ENCODE results near the gene PAPSS1. TPM values are rescaled to one million over a fixed set of nuclear protein-coding genes. Genes with fewer than 3 reads are reported as not detected.

PAPSS1 gene
- total RNA-seq, 4 donors from 2014 or later: 30.8 to 54.1 (median 36.0) TPM

- intact Hi-C loops (cut with DNase I): no loop called here
- no peak overlapping the region for H3K4me3 ChIP-seq
- H3K36me3 ChIP-seq: no peaks in the 10 kb centered on the region
- no peak overlapping the region for H3K27ac ChIP-seq
- DNase-seq: no peak
- H3K27me3 ChIP-seq: no peaks in the 10 kb centered on the region
- 24 to 25% methylated on average over 2 of the region's 2 CpGs for WGBS, 2 donors
- H3K9me3 ChIP-seq: no peaks in the 10 kb centered on the region
- TF ChIP-seq POLR2A (IDR thresholded peaks at IDR 0.05): no peak
- TF ChIP-seq, protein P1, sequence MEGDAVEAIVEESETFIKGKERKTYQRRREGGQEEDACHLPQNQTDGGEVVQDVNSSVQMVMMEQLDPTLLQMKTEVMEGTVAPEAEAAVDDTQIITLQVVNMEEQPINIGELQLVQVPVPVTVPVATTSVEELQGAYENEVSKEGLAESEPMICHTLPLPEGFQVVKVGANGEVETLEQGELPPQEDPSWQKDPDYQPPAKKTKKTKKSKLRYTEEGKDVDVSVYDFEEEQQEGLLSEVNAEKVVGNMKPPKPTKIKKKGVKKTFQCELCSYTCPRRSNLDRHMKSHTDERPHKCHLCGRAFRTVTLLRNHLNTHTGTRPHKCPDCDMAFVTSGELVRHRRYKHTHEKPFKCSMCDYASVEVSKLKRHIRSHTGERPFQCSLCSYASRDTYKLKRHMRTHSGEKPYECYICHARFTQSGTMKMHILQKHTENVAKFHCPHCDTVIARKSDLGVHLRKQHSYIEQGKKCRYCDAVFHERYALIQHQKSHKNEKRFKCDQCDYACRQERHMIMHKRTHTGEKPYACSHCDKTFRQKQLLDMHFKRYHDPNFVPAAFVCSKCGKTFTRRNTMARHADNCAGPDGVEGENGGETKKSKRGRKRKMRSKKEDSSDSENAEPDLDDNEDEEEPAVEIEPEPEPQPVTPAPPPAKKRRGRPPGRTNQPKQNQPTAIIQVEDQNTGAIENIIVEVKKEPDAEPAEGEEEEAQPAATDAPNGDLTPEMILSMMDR (IDR thresholded peaks at IDR 0.05): no peak
- no peaks in the 10 kb centered on the region for H3K4me1 ChIP-seq
These were observed 119.6 kb downstream of the PAPSS1 start for GRCh38 chr4:107600436-107600835.

DNA sequence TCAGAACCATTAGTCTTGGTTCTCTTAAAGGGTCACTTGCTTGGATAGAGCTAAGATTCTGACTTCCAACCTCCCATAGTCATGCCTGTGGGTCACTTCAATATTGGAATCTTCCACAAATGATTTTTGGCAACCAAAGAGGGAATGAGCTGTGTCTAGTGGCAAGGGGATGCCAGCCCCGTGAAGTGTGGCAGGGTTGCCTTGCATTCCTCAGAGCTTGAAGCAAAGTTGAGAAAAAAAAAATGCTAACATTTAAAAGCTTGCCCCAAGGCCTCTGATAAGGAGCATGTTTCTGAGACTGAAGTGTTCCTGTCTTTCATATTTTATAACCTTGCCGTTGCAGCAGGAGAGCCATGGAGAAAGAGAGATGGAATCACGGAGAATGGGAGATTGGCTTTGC lies 120.2 kb downstream of the PAPSS1 start:
- no peaks in the 10 kb centered on the region for H3K27me3 ChIP-seq
- no peaks in the 10 kb centered on the region for H3K4me1 ChIP-seq
- H3K27ac ChIP-seq: no peak overlapping the region
- intact Hi-C loops (cut with DNase I): no loop called here
- no peak overlapping the region for H3K4me3 ChIP-seq
- no peaks in the 10 kb centered on the region for H3K9me3 ChIP-seq
- TF ChIP-seq, protein P1 (IDR thresholded peaks at IDR 0.05): no peak
- TF ChIP-seq POLR2A (IDR thresholded peaks at IDR 0.05): no peak
- WGBS, 2 donors: 62 to 63% methylated on average over 3 of the region's 3 CpGs
- DNase-seq: no peak
- no peaks in the 10 kb centered on the region for H3K36me3 ChIP-seq

DNA sequence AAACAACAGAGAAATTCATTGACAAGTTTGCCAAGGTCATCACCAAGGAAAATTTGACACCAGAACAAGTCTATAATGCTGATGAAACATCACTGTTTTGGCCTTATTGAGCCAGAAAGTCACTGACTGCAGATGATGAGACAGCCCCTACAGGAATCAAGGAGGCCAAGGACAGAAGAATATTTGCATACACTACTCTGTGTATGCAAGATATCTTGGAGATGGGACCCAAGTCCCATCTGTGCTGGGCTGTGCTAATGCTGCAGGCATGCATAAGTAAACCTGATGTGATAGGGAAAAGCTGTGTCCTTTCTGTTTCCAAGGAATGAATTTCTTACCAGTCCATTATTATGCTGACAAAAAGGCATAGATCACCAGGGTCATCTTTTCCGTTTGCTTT lies 126.8 kb downstream of the PAPSS1 start:
- WGBS, 2 donors: 50 to 83% methylated on average over 1 of the region's 1 CpG
- no peaks in the 10 kb centered on the region for H3K36me3 ChIP-seq
- DNase-seq: no peak
- TF ChIP-seq, protein P1 (IDR thresholded peaks at IDR 0.05): no peak
- TF ChIP-seq POLR2A (IDR thresholded peaks at IDR 0.05): no peak
- intact Hi-C loops (cut with DNase I): no loop called here
- peaks cover 0 to 26% (median 11%) of the 10 kb centered on the region in 3 donors for H3K9me3 ChIP-seq
- H3K27ac ChIP-seq: no peak overlapping the region
- H3K4me3 ChIP-seq: no peak overlapping the region
- H3K27me3 ChIP-seq: no peaks in the 10 kb centered on the region
- no peaks in the 10 kb centered on the region for H3K4me1 ChIP-seq

- peaks cover 0 to 26% (median 11%) of the 10 kb centered on the region in 3 donors for H3K9me3 ChIP-seq
- H3K4me1 ChIP-seq: no peaks in the 10 kb centered on the region
- H3K27me3 ChIP-seq: no peaks in the 10 kb centered on the region
- 35 to 55% methylated on average over 2 of the region's 2 CpGs for WGBS, 2 donors
- no peak for DNase-seq
- intact Hi-C loops (cut with DNase I): no loop called here
- no peaks in the 10 kb centered on the region for H3K36me3 ChIP-seq
- TF ChIP-seq, protein P1 (IDR thresholded peaks at IDR 0.05): no peak
- no peak for TF ChIP-seq POLR2A (IDR thresholded peaks at IDR 0.05)
- H3K27ac ChIP-seq: no peak overlapping the region
- H3K4me3 ChIP-seq: no peak overlapping the region
These were observed 127.5 kb downstream of the PAPSS1 start for GRCh38 chr4:107592519-107592918.

- no peak for TF ChIP-seq POLR2A (IDR thresholded peaks at IDR 0.05)
- TF ChIP-seq, protein P1 (IDR thresholded peaks at IDR 0.05): no peak
- no peak for DNase-seq
- Histone ChIP-seq H3K27me3 (no peaks in the 10 kb centered on the region), H3K27ac (no peak overlapping the region), H3K4me1 (no peaks in the 10 kb centered on the region), H3K4me3 (no peak overlapping the region), H3K9me3 (peaks cover 0 to 26% (median 11%) of the 10 kb centered on the region in 3 donors), H3K36me3 (no peaks in the 10 kb centered on the region)
- intact Hi-C loops (cut with DNase I): no loop called here
These were observed 130.8 kb downstream of the PAPSS1 start for GRCh38 chr4:107589269-107589668.

Measured in esophagus squamous epithelium (tissue), 5 donors.